ENCODE measurements around the gene LIPE.

DNA sequence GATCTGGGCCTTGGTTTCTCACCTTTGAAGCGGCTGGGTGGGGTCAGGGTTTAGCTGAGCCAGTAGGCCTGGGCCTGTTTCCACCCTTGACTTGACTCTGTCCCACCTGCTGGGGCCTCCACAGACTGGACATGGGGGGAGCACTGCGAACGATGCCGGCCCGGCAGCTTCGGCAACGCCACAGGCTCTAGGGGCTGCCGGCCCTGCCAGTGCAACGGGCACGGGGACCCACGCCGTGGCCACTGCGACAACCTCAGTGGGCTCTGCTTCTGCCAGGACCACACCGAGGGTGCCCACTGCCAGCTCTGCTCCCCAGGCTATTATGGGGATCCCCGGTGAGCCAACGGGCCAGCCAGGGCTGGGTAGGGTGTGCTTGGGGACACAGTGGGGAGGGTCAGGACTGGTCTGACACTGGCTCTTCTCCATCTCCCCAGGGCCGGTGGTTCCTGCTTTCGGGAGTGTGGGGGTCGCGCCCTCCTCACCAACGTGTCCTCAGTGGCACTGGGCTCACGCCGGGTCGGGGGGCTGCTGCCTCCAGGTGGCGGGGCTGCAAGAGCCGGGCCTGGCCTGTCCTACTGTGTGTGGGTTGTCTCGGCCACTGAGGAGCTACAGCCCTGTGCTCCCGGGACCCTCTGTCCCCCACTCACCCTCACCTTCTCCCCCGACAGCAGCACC is 73.7 kb downstream of the LIPE start:
- TF ChIP-seq MXI1 (conservative IDR thresholded peaks at IDR 0.05; ENCODE audit: poor library complexity, severe bottlenecking) = no peak
- no peak for TF ChIP-seq RAD21 (conservative IDR thresholded peaks at IDR 0.05)
- TF ChIP-seq, protein P1, sequence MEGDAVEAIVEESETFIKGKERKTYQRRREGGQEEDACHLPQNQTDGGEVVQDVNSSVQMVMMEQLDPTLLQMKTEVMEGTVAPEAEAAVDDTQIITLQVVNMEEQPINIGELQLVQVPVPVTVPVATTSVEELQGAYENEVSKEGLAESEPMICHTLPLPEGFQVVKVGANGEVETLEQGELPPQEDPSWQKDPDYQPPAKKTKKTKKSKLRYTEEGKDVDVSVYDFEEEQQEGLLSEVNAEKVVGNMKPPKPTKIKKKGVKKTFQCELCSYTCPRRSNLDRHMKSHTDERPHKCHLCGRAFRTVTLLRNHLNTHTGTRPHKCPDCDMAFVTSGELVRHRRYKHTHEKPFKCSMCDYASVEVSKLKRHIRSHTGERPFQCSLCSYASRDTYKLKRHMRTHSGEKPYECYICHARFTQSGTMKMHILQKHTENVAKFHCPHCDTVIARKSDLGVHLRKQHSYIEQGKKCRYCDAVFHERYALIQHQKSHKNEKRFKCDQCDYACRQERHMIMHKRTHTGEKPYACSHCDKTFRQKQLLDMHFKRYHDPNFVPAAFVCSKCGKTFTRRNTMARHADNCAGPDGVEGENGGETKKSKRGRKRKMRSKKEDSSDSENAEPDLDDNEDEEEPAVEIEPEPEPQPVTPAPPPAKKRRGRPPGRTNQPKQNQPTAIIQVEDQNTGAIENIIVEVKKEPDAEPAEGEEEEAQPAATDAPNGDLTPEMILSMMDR (IDR thresholded peaks at IDR 0.05; ENCODE audit: poor library complexity, severe bottlenecking) = no peak
- TF ChIP-seq EZH2 (IDR thresholded peaks at IDR 0.05; ENCODE audit: borderline replicate concordance, insufficient read depth, low read length, poor library complexity, severe bottlenecking) = no peak
- no peak for TF ChIP-seq POLR2AphosphoS5 (IDR thresholded peaks at IDR 0.05)
- TF ChIP-seq EP300 (conservative IDR thresholded peaks at IDR 0.05; ENCODE audit: poor library complexity, severe bottlenecking) = no peak
- TF ChIP-seq, protein P2, sequence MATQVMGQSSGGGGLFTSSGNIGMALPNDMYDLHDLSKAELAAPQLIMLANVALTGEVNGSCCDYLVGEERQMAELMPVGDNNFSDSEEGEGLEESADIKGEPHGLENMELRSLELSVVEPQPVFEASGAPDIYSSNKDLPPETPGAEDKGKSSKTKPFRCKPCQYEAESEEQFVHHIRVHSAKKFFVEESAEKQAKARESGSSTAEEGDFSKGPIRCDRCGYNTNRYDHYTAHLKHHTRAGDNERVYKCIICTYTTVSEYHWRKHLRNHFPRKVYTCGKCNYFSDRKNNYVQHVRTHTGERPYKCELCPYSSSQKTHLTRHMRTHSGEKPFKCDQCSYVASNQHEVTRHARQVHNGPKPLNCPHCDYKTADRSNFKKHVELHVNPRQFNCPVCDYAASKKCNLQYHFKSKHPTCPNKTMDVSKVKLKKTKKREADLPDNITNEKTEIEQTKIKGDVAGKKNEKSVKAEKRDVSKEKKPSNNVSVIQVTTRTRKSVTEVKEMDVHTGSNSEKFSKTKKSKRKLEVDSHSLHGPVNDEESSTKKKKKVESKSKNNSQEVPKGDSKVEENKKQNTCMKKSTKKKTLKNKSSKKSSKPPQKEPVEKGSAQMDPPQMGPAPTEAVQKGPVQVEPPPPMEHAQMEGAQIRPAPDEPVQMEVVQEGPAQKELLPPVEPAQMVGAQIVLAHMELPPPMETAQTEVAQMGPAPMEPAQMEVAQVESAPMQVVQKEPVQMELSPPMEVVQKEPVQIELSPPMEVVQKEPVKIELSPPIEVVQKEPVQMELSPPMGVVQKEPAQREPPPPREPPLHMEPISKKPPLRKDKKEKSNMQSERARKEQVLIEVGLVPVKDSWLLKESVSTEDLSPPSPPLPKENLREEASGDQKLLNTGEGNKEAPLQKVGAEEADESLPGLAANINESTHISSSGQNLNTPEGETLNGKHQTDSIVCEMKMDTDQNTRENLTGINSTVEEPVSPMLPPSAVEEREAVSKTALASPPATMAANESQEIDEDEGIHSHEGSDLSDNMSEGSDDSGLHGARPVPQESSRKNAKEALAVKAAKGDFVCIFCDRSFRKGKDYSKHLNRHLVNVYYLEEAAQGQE (IDR thresholded peaks at IDR 0.05; ENCODE audit: borderline replicate concordance) = no peak
- TF ChIP-seq SMC3 (conservative IDR thresholded peaks at IDR 0.05; ENCODE audit: poor library complexity) = no peak

Data from neural cell (in vitro differentiated cells).